IMR-90 (cell line): ENCODE results near the gene NAA60.

Experiments
- BHLHE40 ChIP-seq: fragments of 150-350 bp; IDR thresholded peaks from 2 replicates; pipeline ENCODE4 v1.6.1; 2016; ENCODE audit warnings: mild to moderate bottlenecking, low read depth, low read length
- CEBPB ChIP-seq: IDR thresholded peaks from 2 replicates; pipeline ENCODE4 v1.6.1; 2012; ENCODE audit warnings: low read depth, low read length, improper control_type of control experiment
- FOS ChIP-seq: fragments of 150-350 bp; IDR thresholded peaks from 2 replicates; pipeline ENCODE4 v1.6.1; 2016; ENCODE audit warnings: low read depth, low read length
- POLR2A ChIP-seq: IDR thresholded peaks from 2 replicates; pipeline ENCODE4 v1.6.1; 2012; ENCODE audit warnings: mild to moderate bottlenecking, low read depth, low read length
- RCOR1 ChIP-seq: IDR thresholded peaks from 2 replicates; pipeline ENCODE4 v1.6.1; 2012; ENCODE audit warnings: mild to moderate bottlenecking, low read length, improper control_type of control experiment; ENCODE audit not compliant: insufficient replicate concordance
- SMC3 ChIP-seq: fragments of 150-350 bp; IDR thresholded peaks from 2 replicates; pipeline ENCODE4 v1.6.1; 2016; ENCODE audit warnings: low read depth, mild to moderate bottlenecking, antibody characterized with exemption, low read length, moderate library complexity
- TF ChIP-seq, protein P1 (sequence below): conservative IDR thresholded peaks from 2 replicates; pipeline ENCODE4 v1.5.1; 2012; ENCODE audit warnings: mild to moderate bottlenecking, low read depth, low read length, improper control_type of control experiment

DNA sequence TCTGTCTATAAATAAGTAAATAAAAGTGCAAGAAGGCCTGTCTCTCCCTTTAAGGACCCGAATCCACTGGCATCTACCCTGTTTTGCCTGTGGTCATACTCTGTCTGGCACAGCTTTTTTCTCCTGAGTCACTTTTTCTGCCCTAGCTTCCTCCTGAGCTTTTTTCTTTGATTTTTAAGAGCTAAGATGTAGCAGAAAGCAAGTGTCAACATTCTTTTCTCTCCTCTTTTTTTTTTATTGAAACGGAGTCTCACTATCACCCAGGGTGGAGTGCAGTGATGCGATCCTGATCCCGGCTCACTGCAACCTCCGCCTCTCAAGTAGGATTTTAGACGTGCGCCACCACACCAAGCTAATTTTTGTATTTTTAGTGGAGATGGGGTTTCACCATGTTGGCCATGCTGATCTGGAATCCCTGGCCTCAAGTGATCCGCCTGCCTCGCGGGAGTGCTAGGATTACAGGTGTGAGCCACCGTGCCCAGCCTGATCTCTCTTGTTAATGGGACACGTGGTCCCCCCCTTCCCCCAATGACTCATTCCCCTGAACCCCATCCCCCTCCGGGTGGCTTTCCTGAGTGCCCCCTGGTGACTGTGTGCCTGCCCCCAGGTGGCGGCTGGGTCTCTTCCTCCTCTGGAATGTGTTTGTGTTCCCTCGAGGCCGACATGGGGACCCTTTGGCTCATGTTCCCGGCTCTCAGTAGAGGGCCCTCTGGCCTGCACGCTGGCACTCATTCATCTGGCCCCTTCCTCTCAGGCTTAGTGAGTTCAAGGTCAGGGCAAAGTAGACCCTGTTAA, 37.6 kb downstream of the NAA60 start:
- TF ChIP-seq SMC3 (no peak), POLR2A (no peak), BHLHE40 (no peak), RCOR1 (no peak), CEBPB (no peak), FOS (no peak)
- TF ChIP-seq, protein P1, sequence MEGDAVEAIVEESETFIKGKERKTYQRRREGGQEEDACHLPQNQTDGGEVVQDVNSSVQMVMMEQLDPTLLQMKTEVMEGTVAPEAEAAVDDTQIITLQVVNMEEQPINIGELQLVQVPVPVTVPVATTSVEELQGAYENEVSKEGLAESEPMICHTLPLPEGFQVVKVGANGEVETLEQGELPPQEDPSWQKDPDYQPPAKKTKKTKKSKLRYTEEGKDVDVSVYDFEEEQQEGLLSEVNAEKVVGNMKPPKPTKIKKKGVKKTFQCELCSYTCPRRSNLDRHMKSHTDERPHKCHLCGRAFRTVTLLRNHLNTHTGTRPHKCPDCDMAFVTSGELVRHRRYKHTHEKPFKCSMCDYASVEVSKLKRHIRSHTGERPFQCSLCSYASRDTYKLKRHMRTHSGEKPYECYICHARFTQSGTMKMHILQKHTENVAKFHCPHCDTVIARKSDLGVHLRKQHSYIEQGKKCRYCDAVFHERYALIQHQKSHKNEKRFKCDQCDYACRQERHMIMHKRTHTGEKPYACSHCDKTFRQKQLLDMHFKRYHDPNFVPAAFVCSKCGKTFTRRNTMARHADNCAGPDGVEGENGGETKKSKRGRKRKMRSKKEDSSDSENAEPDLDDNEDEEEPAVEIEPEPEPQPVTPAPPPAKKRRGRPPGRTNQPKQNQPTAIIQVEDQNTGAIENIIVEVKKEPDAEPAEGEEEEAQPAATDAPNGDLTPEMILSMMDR = no peak
